ENCODE measurements around the gene ADAM19. TPM values are rescaled to one million over a fixed set of nuclear protein-coding genes. Genes with fewer than 3 reads are reported as not detected.

ADAM19 gene
- total RNA-seq, 3 donors from 2014 or later = 1.9 to 3.6 (median 3.5) TPM

DNA sequence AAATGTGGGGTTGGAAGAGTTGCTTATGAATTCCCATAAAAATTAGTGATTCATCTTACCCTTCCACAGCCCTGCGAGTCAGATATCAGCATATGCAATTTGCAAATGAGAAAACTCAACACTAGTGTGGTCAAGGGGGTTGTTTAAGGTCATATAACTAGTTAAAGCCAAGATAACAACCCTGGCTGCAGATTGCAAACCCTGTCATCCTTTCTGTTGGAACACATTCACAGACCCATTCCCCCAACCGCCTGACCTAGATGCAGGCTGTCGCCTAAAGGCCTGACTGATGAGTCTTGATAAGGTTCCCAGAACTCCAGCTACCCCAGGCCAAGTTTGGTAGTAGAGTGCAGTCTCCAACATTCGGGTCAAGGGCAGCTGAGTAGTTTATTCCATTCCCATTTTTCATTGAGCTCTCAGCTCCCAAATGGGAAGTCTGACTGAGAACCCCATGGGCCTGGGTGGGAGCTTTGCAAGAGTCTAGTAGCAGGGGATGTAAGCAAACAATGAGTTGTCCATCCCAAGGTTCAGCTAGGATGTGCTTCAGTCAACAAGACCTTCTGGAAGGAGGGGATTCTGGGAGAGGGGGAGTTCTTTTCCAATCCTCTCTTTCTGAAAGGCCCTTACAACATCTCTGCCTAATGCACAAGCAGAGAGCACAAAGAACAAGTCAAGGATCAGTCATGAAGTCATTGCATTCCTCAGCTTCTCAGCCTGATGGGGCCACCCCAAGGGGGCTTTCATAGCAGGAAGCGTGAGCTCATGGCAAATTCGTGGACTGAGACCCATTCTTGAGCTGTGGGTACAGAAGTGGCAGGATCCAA, 40.3 kb downstream of the ADAM19 start:
- Histone ChIP-seq H3K27ac (peak overlapping the region in 1 of 2 donors; percentile 73), H3K27me3 (no peaks in the 10 kb centered on the region)

DNA sequence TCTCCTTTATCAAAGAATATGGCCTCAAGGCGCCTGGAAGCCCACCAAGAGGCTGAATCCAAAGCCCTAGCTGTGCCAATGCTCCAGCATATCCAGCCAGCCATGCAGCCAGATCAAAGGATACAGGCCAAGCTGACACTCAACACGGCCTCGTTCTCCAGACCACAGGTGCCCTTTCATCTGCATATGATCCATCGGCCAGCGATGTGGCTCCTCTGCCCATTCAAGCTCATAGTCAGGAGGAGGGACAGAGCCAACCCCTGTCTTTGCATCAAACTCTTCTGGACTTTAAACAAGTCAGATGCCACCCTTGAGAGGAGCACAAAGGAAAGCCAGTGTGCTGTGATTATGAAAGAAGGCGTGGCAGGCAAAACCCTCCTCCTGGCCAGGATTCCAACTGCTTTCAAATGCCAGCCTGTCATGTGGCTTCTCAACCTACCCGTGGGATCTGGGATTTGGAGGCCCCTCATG, 42.5 kb downstream of the ADAM19 start:
- H3K9me3 ChIP-seq = no peaks in the 10 kb centered on the region
- H3K36me3 ChIP-seq = no peaks in the 10 kb centered on the region
- DNase-seq (ENCODE audit: low spot score in 2 of 2) = no peak
- no peaks in the 10 kb centered on the region for H3K27me3 ChIP-seq
- TF ChIP-seq, protein P1, sequence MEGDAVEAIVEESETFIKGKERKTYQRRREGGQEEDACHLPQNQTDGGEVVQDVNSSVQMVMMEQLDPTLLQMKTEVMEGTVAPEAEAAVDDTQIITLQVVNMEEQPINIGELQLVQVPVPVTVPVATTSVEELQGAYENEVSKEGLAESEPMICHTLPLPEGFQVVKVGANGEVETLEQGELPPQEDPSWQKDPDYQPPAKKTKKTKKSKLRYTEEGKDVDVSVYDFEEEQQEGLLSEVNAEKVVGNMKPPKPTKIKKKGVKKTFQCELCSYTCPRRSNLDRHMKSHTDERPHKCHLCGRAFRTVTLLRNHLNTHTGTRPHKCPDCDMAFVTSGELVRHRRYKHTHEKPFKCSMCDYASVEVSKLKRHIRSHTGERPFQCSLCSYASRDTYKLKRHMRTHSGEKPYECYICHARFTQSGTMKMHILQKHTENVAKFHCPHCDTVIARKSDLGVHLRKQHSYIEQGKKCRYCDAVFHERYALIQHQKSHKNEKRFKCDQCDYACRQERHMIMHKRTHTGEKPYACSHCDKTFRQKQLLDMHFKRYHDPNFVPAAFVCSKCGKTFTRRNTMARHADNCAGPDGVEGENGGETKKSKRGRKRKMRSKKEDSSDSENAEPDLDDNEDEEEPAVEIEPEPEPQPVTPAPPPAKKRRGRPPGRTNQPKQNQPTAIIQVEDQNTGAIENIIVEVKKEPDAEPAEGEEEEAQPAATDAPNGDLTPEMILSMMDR (IDR thresholded peaks at IDR 0.05) = no peak
- TF ChIP-seq POLR2AphosphoS5 (IDR thresholded peaks at IDR 0.05) (no peak), POLR2A (IDR thresholded peaks at IDR 0.05) (no peak)
- no peaks in the 10 kb centered on the region for H3K4me1 ChIP-seq
- intact Hi-C loops (cut with DNase I; ENCODE audit: low total_unique reads) = no loop called here
- H3K4me3 ChIP-seq = no peak overlapping the region
- no peak overlapping the region for H3K27ac ChIP-seq

More for the DNA sequence above, 40.3 kb downstream of the ADAM19 start:
- no peak for DNase-seq (ENCODE audit: low spot score in 2 of 2)
- intact Hi-C loops (cut with DNase I; ENCODE audit: low total_unique reads) = no loop called here
- Histone ChIP-seq H3K4me3 (no peak overlapping the region), H3K36me3 (no peaks in the 10 kb centered on the region), H3K4me1 (no peaks in the 10 kb centered on the region), H3K9me3 (no peaks in the 10 kb centered on the region)
- TF ChIP-seq, protein P1 (IDR thresholded peaks at IDR 0.05) = no peak
- TF ChIP-seq POLR2AphosphoS5 (IDR thresholded peaks at IDR 0.05) (no peak), POLR2A (IDR thresholded peaks at IDR 0.05) (no peak)

DNA sequence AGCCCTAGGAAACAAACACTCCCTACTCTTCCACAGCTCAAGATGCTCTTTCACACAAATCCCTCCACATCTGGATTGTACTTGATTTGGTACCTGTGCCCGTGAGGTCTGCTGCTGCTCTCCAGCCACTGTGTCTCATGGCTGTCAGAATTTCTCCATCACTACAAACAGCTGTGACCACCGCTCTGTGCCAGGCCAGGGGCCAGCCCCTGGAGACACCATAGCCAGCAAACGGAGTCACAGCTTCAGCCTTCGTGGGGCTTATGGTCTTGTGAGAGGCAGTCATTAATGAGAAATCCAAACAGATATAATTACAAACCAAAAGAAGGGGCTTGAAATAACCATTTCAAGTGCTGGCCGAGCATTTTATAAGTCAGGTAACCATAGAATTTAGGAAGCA, 43.6 kb downstream of the ADAM19 start:
- no peaks in the 10 kb centered on the region for H3K27me3 ChIP-seq
- no peak overlapping the region for H3K4me3 ChIP-seq
- H3K9me3 ChIP-seq = no peaks in the 10 kb centered on the region
- H3K36me3 ChIP-seq = no peaks in the 10 kb centered on the region
- no peak for DNase-seq (ENCODE audit: low spot score in 2 of 2)
- no peaks in the 10 kb centered on the region for H3K4me1 ChIP-seq
- no peak for TF ChIP-seq POLR2AphosphoS5 (IDR thresholded peaks at IDR 0.05)
- no peak for TF ChIP-seq POLR2A (IDR thresholded peaks at IDR 0.05)
- TF ChIP-seq, protein P1 (IDR thresholded peaks at IDR 0.05) = no peak
- no peak overlapping the region for H3K27ac ChIP-seq
- intact Hi-C loops (cut with DNase I; ENCODE audit: low total_unique reads) = no loop called here

DNA sequence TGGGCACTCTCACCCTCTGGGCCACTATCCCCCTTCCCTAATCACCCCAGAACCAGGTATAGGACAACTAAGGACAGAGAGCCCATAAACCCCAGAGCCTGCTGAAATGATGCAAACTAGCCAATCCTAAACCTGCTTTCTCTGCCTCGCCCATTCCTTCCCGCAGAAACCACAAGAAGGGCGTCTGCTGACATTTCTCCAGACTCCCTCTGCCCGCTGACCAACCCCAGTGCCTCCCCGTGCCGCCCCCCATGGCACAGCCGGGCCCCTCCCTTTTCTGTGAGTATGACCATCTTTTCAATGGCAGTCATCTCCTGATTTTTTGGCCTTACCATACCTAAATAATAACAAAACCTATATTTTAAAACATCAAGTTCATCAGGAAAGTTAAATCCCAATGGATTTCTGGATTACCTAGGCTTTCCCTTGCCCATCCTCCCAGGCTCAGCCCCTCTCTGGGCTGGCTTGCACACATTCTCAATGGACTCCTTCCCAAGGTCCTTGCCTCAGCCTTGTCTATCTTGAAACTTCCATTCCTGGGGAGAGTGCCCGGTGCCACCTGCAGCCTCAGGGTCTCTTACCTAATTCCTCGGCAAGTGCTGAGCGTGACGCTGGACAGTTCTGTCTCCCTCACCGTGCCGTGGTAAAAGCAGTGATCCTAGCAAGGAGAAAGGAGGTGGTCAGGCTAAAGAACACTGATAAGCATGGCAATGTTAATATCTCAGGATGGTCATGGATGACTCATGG, 45.2 kb downstream of the ADAM19 start:
- TF ChIP-seq POLR2A (IDR thresholded peaks at IDR 0.05) (no peak), POLR2AphosphoS5 (IDR thresholded peaks at IDR 0.05) (no peak)
- TF ChIP-seq, protein P1 (IDR thresholded peaks at IDR 0.05) = no peak
- intact Hi-C loops (cut with DNase I; ENCODE audit: low total_unique reads) = no loop called here
- H3K27ac ChIP-seq = no peak overlapping the region
- no peak overlapping the region for H3K4me3 ChIP-seq
- H3K27me3 ChIP-seq = no peaks in the 10 kb centered on the region
- H3K9me3 ChIP-seq = no peaks in the 10 kb centered on the region
- H3K36me3 ChIP-seq = no peaks in the 10 kb centered on the region
- H3K4me1 ChIP-seq = no peaks in the 10 kb centered on the region
- no peak for DNase-seq (ENCODE audit: low spot score in 2 of 2)

DNA sequence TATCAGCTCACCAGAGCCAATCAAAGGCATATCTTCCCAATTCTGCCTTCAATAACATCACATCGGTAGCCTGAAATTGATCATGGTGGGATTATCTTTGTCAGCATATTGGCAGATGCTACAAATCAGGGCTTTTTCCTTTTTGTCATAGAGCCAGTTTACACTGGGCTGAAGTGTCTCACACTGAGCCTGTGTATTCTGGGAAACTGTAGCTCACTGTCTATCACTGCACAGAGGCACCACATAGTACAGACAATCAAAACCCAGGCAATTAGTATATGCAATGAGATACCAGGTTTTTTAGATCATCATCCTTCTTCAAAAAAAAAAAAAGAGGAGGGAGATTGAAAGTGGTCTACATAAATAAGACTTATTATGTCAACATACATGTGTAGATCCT, 46.6 kb downstream of the ADAM19 start:
- no peaks in the 10 kb centered on the region for H3K27me3 ChIP-seq
- no peak overlapping the region for H3K27ac ChIP-seq
- no peak overlapping the region for H3K4me3 ChIP-seq
- DNase-seq (ENCODE audit: low spot score in 2 of 2) = no peak
- intact Hi-C loops (cut with DNase I; ENCODE audit: low total_unique reads) = no loop called here
- H3K36me3 ChIP-seq = no peaks in the 10 kb centered on the region
- TF ChIP-seq, protein P1 (IDR thresholded peaks at IDR 0.05) = no peak
- H3K9me3 ChIP-seq = no peaks in the 10 kb centered on the region
- no peaks in the 10 kb centered on the region for H3K4me1 ChIP-seq

Measured in breast epithelium (tissue), 4 donors.